ENCODE measurements around the gene NAA60.
"Not testable (repeated sequence)": the region's sequence is repeated elsewhere in the genome, so short reads cannot be mapped to it uniquely, and the experiment has no call there.

The NAA60 gene

DNA sequence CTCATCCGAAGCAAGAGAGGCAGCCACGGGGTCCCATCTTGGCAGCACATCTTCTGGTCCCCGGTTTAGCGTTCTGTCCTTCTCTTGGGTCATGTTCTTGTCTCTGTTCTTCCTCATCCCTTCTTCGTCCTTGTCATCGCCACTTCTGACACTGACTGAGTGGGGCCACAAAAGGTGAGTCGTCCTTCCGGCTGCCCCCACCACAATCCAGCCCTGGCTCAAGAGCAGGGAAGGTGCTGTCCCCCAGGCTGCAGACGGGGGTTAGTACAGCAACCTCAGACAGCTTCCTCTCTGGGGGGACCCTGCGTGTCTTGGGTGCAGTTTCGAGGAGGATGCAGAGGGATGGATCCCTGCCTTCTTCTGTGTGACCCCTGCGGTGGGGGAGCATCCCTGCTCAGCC, 21.8 kb downstream of the NAA60 start:
- DNase-seq = no peak

GRCh38 chr16:3465911-3466584, 22.6 kb downstream of the NAA60 start:
- no peak for DNase-seq

DNA sequence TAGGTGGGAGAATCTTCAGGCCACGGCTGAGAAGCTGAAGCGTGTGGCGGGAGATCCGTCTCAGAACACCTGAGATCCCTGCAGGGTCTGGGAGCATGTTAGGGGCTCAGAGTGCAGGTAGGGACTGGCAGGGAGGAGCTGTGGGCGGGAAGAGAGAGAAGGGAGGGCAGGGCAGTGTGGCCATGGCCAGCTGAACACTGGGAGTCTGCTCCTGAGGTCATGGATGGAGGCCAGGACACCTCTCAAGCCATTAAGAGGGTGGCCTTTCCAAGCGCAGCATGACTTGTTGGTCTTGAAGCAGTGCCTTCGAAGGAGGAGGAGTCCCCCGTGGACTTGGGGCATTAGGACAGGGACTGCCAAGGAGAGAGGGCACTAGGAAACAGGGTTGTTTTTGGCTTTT, 23.7 kb downstream of the NAA60 start:
- no peak for DNase-seq

GRCh38 chr16:3467921-3468320, 24.4 kb downstream of the NAA60 start:
- DNase-seq = no peak

- no peak for DNase-seq
Measured at GRCh38 chr16:3468501-3468900, 25.0 kb downstream of the NAA60 start.

DNA sequence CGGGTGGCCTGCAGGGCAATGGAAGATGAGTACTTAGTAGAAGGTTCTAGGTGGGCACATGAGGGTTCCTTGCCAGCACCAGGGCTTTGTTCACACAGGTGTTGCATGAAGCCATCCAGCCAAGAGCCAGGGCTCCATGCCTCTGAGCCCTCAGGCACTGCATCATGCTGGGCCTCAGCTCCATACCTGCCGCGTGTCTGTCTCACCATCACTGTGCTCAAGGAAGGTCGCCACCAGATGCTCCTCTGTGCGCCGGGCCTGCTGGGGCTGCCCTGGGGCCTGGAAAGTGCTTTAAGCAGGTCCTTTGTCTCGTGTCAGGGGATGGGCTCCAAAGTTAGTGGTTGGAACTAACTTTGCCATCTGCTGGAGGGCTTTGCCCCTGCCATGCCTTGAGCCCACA, 26.3 kb downstream of the NAA60 start:
- no peak for DNase-seq

- no peak for DNase-seq
Measured at GRCh38 chr16:3470723-3471122, 27.2 kb downstream of the NAA60 start.

GRCh38 chr16:3471518-3472176, 28.2 kb downstream of the NAA60 start:
- no peak for DNase-seq

DNA sequence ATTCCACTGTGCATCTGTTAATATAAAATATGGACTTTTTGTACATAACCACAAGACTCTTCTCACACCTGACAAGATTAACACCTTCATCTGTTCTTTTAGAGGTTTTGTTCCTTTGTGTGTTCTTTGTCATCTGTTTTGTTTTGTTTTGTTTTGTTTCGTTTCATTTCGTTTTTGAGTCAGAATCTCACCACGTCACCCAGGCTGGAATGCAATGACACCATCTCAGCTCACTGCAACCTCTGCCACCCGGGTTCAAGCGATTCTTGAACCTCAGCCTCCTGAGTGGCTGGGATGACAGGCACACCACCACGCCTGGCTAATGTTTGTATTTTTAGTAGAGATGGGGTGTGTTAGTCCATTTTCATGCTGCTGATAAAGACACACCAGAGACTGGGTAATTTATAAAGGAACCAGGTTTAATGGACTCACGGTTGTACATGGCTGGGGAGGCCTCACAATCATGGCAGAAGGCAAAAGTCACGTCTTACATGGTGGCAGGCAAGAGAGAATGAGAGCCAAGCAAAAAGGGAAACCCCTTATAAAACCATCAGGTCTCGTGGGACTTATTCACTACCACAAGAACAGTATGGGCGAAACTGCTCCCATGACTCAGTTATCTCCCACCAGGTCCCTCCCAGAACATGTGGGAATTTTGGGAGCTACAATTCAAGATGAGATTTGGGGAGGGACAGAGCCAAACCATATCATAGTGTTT, 29.6 kb downstream of the NAA60 start:
- no peak for DNase-seq

- DNase-seq = not testable (repeated sequence)
Measured at GRCh38 chr16:3473596-3473943, 30.1 kb downstream of the NAA60 start.

- no peak for DNase-seq
Measured at GRCh38 chr16:3474136-3474779, 30.8 kb downstream of the NAA60 start.

DNA sequence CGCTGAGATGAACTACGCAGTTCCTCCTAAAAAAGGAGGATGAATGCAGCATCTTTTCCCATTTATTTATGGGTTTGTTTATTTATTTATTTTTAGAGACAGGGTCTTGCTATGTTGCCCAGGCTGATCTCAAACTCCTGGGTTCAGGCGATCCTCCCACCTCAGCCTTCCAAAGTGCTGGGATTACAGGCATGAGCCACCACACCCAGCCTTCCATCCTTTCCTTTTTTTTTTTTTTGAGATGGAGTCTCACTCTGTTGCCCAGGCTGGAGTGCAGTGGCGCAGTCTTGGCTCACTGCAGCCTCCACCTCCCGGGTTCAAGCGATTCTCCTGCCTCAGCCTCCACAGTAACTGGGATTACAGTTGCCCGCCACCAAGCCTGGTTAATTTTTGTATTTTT, 31.4 kb downstream of the NAA60 start:
- DNase-seq = not testable (repeated sequence)

DNA sequence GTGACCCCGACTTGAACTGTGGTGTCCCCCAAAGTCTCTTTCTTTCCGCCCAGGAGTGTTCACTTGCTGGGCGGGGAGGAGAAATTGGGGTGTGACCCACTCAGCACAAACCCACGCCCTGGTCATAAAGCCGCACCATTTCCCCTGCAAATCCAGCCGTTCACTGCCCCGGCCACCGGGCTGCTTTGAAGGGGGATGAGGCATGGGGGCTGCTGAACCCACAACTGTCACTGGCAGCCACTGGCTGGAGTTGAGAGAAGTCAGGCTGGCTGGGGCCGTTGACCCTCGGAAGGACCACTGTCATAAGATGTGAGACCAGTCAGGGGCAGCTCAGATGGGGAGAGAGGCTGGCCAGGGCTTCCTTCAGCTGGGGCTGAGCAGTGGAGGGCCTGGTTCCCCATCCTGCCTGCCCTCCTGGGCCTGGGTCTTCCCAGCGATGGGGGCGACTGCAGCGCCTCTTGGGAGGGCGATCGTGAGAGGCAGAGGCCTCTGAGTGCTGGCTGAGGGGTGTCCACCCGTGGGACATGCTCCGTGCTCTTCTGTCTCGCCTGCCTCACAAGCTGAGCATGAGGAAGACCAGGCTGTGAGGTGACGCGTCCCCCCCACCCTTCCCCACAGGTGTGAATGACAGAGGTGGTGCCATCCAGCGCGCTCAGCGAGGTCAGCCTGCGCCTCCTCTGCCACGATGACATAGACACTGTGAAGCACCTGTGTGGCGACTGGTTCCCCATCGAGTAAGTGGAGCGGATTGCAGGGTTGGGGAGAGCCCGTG, 32.3 kb downstream of the NAA60 start:
- DNase-seq = no peak

GRCh38 chr16:3476409-3476808, 32.9 kb downstream of the NAA60 start:
- no peak for DNase-seq

GRCh38 chr16:3478242-3478925, 34.9 kb downstream of the NAA60 start:
- DNase-seq = no peak

DNA sequence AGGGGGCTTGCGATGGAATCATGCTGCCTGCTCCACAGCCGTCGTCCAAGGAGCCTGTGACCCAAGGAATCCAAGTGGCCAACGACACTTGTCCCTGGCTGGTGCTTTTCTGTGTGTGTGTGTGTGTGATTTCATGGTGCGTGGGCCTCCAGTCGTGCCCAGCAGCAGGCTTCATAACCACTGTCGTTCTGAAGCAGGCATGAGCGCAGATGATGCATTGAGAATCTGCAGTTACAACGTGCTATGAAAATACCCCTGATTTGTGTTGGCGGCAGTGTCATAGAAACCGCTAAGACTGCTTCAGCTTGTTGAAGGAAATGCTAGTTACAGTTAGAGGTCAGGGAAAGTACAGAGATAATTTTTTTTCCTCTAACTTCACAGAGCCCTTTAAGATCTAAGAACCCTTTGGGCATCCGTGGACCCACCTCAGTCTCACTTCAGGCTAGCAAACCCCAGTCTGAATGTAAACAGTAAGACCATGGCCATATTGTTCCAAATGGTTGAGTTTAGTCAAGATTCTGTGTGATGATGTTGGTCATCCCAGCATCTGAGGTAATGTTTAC, 36.3 kb downstream of the NAA60 start:
- DNase-seq = no peak

- DNase-seq = no peak
Measured at GRCh38 chr16:3480901-3481695, 37.6 kb downstream of the NAA60 start.

DNA sequence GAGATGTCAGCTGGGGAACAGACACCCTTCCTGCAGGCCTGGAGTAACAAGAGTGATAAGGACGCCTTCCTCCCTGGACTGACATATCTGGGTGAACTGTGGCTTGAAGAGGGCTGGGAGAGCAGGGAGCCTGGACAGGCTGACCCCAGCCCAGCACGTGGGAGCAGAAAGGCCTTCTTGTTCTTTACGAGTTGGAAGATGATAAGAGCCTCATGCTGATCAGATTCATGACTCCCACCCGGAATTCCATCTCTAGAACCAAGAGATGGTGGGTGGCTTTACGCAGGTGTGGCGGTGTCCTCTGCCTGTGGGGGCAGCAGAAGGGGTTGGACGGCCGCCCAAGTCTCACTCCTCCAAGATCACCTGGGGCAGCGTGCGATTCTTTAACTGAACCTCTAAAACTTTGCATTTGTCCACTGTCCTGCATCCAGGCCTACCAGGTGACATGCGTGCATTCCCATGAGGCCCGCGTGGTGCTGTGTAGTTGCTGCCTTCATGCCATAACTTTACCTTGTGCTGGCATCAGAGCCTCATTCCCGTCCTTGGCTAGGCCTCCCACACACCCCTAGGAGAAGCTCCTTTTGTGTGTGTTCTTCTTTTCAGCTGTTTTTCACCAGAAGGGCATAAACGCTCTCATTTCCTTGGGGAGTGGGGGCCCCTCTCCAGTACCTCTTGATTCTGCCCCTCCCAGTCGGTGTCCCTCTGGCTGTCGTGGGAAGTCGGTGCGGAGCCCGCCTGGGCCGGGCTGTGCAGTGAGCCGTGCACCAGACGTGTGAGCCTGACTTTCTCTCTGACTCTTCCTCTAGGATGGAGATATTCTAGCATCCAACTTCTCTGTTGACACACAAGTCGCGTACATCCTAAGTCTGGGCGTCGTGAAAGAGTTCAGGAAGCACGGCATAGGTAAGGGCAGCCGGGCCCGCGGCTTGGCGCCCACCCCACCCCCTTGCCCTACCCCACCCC, 38.5 kb downstream of the NAA60 start:
- no peak for DNase-seq

DNA sequence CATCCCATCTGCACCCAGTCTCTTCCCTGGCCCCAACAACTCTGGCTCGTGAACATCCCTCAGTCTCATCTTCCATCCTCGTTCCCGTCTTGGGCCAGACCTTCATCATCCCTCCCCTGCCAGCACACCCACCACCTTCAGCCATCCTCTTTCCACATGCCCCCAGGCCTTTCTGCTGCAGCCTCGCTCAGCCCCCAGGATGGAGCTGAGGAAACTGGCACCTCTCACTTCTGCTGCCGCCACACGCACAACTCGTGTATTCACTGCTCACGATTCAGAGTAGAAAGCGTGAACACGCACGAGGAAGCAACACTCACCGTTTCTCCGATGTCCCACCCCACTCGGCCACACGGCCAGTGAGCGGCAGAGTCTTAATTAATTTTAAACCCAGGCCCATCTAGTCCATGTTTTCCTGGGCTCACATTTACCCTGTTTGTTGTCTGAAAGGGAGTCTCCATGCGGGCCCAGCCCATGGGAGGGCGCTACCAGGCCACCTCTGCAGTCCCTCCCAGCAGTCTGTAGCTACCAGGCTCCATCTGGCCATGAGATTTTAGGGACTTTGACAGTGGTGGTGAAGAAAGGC, 39.3 kb downstream of the NAA60 start:
- DNase-seq = no peak

Data from stimulated activated CD4-positive, alpha-beta T cell treated with anti-CD3 and anti-CD28 coated beads, Interleukin-4, amount 100 ng/mL, for 1 hour (primary cell).